Tibial nerve (tissue), 4 donors: ENCODE measurements around the gene DHX15. TPM values are rescaled to one million over a fixed set of nuclear protein-coding genes. Genes with fewer than 3 reads are reported as not detected.

Experiments
- DNase-seq, 2 donors: peaks; one replicate each; pipeline ENCODE4 v3.0.0-alpha.2; 2019; ENCODE audit warnings: low spot score in 2 of 2
- H3K27ac ChIP-seq, 4 donors: fragments of 200-600 bp; sonication (generic) in 3 of 4; one replicate each; pipeline ENCODE4 v1.5.1; 2017 to 2019; ENCODE audit warnings: mild to moderate bottlenecking in 1 of 4
- H3K27me3 ChIP-seq, 2 donors: fragments of 200-600 bp; sonication (generic) in 1 of 2; one replicate each; pipeline versions ENCODE4 v1.5.1 to v1.6.0; 2017 to 2019
- H3K36me3 ChIP-seq, 3 donors: fragments of 200-600 bp; sonication (generic); one replicate each; pipeline ENCODE4 v1.5.1; 2018 to 2019
- H3K4me1 ChIP-seq, 4 donors: fragments of 200-600 bp; sonication (generic) in 3 of 4; one replicate each; pipeline ENCODE4 v1.5.1; 2017 to 2019
- H3K4me3 ChIP-seq, 4 donors: fragments of 200-600 bp; sonication (generic) in 3 of 4; one replicate each; pipeline ENCODE4 v1.5.1; 2017 to 2019; ENCODE audit warnings: mild to moderate bottlenecking in 1 of 4, moderate library complexity in 1 of 4
- H3K9me3 ChIP-seq, 4 donors: fragments of 200-600 bp; sonication (generic) in 3 of 4; one replicate each; pipeline ENCODE4 v1.5.1; 2017 to 2019
- CTCF ChIP-seq, 5 experiments: fragments of 200-600 bp in 3 of 5; fragments of 450-650 bp in 2 of 5; sonication (generic) in 3 of 5; IDR thresholded peaks; one replicate each; pipeline ENCODE4 v1.5.1; 2016 to 2019; ENCODE audit warnings: antibody characterized with exemption in 5 of 5, mild to moderate bottlenecking in 3 of 5, moderate library complexity in 2 of 5
- EP300 ChIP-seq, 2 donors: sonication (generic); formaldehyde crosslinking; IDR thresholded peaks; one replicate each; pipeline ENCODE4 v1.6.1; 2017; ENCODE audit warnings: antibody characterized with exemption in 2 of 2, mild to moderate bottlenecking in 1 of 2
- POLR2A ChIP-seq, 2 donors: fragments of 450-650 bp; IDR thresholded peaks; one replicate each; pipeline ENCODE4 v1.6.1; 2017; ENCODE audit warnings: antibody characterized with exemption in 2 of 2, mild to moderate bottlenecking in 2 of 2, moderate library complexity in 2 of 2
- WGBS, 2 donors: methylation state at CpG; one replicate each; pipeline ENCODE4 v1.1.5; 2018; 5-methylcytosine and 5-hydroxymethylcytosine counted together
- total RNA-seq, 4 donors: library from RNA; depleted of rRNA; stranded (reverse); fragments of >200 nt; gene quantifications; one replicate each; pipeline ENCODE4 v1.1.0, GENCODE V29; 2016

The DHX15 gene
- total RNA-seq, 4 donors from 2014 or later = 127 to 167 (median 134) TPM

DNA sequence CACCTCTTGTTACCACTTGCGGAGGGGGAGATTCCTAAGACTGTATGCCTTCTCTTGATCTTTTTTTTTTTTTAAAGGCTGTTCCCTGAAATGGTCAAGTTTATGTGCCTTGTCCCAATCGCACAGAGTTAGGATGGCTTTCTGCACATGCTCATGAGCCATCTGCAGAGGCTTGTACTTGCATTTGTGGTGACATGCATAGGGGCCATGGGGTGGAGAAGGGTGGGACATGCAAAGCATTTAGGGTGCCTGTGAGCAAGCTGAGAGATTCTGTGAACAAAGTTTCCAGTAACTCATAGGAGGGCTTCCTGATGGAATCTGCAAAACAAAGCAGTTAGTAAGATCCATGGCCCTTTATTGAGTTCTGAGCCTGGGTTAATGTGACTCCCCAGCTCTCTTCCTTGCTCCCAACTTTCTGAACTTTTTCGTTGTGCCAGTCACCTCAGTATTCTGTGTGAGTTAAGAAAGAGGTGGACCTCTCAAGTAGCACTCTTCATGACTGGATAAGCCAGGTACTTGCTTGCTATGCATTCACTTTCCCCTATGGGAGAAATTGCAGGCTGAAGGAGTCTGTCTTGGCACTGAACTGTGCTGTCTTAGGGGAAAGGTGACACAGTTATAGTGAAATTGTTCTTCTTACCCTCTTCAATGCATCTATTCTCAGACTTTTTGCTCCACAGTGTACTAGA, 37.9 kb upstream of the DHX15 start:
- Histone ChIP-seq H3K27ac (no peak overlapping the region), H3K4me1 (no peaks in the 10 kb centered on the region), H3K9me3 (peaks cover 0 to 30% (median 5%) of the 10 kb centered on the region in 4 donors), H3K36me3 (no peaks in the 10 kb centered on the region), H3K27me3 (no peaks in the 10 kb centered on the region), H3K4me3 (no peak overlapping the region)
- no peak for DNase-seq
- no peak for TF ChIP-seq POLR2A (IDR thresholded peaks at IDR 0.05)
- TF ChIP-seq CTCF (IDR thresholded peaks at IDR 0.05) = no peak
- TF ChIP-seq EP300 (IDR thresholded peaks at IDR 0.05) = no peak
- 81% methylated on average over 3 of the region's 3 CpGs for WGBS, 2 donors

DNA sequence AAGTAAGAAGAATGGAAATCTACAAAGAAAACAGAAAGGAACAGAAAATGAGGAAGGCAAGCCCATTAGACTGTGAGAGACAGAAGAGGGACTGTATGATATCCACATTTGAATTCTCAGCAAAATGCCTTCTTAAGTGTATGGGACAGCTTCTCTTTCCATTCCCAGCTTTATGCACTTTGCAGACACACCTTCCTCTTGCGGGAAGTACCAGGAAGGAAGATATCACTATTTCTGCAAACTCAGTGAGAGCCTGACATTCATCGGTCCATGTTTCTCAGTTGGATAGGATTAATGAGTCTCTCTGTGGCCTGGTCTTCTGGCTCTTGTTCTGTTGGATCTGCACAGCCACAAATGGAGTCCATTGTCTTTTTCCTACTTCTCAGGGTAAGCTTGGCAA, 31.6 kb upstream of the DHX15 start:
- H3K36me3 ChIP-seq = no peaks in the 10 kb centered on the region
- TF ChIP-seq CTCF (IDR thresholded peaks at IDR 0.05) (no peak), POLR2A (IDR thresholded peaks at IDR 0.05) (no peak), EP300 (IDR thresholded peaks at IDR 0.05) (no peak)
- H3K9me3 ChIP-seq = peaks cover 0 to 21% (median 5%) of the 10 kb centered on the region in 4 donors
- H3K27ac ChIP-seq = no peak overlapping the region
- H3K27me3 ChIP-seq = no peaks in the 10 kb centered on the region
- H3K4me1 ChIP-seq = no peaks in the 10 kb centered on the region
- H3K4me3 ChIP-seq = no peak overlapping the region
- DNase-seq = no peak
- 87 to 96% methylated on average over 2 of the region's 2 CpGs for WGBS, 2 donors

DNA sequence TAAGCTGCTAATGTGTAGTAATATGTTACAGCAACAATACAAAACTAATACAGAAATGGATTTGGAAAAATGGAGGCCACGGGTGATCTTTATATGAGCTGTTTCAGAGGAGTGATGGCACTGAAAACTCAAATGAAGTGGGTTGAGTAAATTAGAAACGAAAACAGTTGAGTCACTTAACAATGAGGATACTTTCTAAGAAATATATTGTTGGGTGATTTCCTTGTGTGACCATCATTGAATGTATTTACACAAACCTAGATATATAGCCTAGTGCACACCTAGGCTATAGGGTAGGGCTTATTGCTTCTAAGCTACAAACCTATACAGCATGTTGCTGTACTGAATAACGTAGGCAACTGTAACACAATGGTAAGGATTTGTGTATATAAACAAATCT, 30.5 kb upstream of the DHX15 start:
- Histone ChIP-seq H3K4me3 (no peak overlapping the region), H3K27me3 (no peaks in the 10 kb centered on the region), H3K36me3 (no peaks in the 10 kb centered on the region), H3K9me3 (peaks cover 0 to 10% (median 2%) of the 10 kb centered on the region in 4 donors), H3K4me1 (no peaks in the 10 kb centered on the region), H3K27ac (no peak overlapping the region)
- TF ChIP-seq POLR2A (IDR thresholded peaks at IDR 0.05) (no peak), CTCF (IDR thresholded peaks at IDR 0.05) (no peak), EP300 (IDR thresholded peaks at IDR 0.05) (no peak)
- DNase-seq = no peak
- WGBS, 2 donors = 86 to 90% methylated on average over 3 of the region's 3 CpGs

DNA sequence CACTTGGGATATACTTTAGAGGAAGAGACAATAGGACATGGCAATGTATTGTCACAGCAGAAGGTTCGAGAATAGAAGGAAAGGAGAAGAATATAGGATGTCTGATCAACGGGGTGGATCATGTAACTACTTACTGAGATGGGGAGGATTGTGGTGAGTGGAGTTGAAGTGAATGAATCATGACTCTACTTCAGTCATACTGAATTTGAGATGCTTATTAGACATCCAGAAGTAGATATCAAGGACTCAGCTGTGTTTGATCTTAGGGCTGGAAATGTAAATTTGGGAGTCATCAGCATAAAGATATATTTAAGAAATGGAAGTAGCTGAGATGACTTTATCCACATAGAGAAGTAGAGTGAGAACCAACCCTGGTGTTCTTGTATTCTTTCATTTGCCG, 29.1 kb upstream of the DHX15 start:
- TF ChIP-seq POLR2A (IDR thresholded peaks at IDR 0.05) (no peak), EP300 (IDR thresholded peaks at IDR 0.05) (no peak), CTCF (IDR thresholded peaks at IDR 0.05) (no peak)
- H3K27ac ChIP-seq = no peak overlapping the region
- H3K9me3 ChIP-seq = no peaks in the 10 kb centered on the region
- no peaks in the 10 kb centered on the region for H3K4me1 ChIP-seq
- DNase-seq = no peak
- no peaks in the 10 kb centered on the region for H3K27me3 ChIP-seq
- no peaks in the 10 kb centered on the region for H3K36me3 ChIP-seq
- H3K4me3 ChIP-seq = no peak overlapping the region
- 73 to 89% methylated on average over 3 of the region's 3 CpGs for WGBS, 2 donors

- 83 to 94% methylated on average over 11 of the region's 11 CpGs for WGBS, 2 donors
- no peaks in the 10 kb centered on the region for H3K9me3 ChIP-seq
- no peak for DNase-seq
- no peak overlapping the region for H3K4me3 ChIP-seq
- H3K27me3 ChIP-seq = no peaks in the 10 kb centered on the region
- no peaks in the 10 kb centered on the region for H3K4me1 ChIP-seq
- no peak for TF ChIP-seq EP300 (IDR thresholded peaks at IDR 0.05)
- no peak for TF ChIP-seq CTCF (IDR thresholded peaks at IDR 0.05)
- TF ChIP-seq POLR2A (IDR thresholded peaks at IDR 0.05) = no peak
- H3K36me3 ChIP-seq = no peaks in the 10 kb centered on the region
- H3K27ac ChIP-seq = no peak overlapping the region
Observed at GRCh38 chr4:24611575-24611974, 27.2 kb upstream of the DHX15 start.
